HTERT RPE-1 (cell line): ENCODE measurements around the gene PHRF1.
"Not testable (repeated sequence)": the region's sequence is repeated elsewhere in the genome, so short reads cannot be mapped to it uniquely, and the experiment has no call there.

Source experiments
- in situ Hi-C: fragments of 300-500 bp; cut with MboI; formaldehyde crosslinking; loops from 4 replicates; pipeline ENCODE4 v1.14.3; 2020; ENCODE audit warnings: low sequenced_read_pairs

Gene PHRF1

GRCh38 chr11:573146-573759 is 3.0 kb upstream of the PHRF1 start:
- in situ Hi-C loops: no loop called here

GRCh38 chr11:574031-574570 is 2.2 kb upstream of the PHRF1 start:
- in situ Hi-C loops: not testable (repeated sequence)

GRCh38 chr11:574632-575312 is 1.5 kb upstream of the PHRF1 start:
- in situ Hi-C loops: no loop called here

- in situ Hi-C loops: no loop called here
Measured at GRCh38 chr11:575313-575995, 816 bp upstream of the PHRF1 start.

GRCh38 chr11:576811-577610 is 741 bp downstream of the PHRF1 start:
- in situ Hi-C loops: no loop called here

- in situ Hi-C loops: no loop called here
Measured at GRCh38 chr11:577611-577894, 1.3 kb downstream of the PHRF1 start.

GRCh38 chr11:578276-579035 is 2.2 kb downstream of the PHRF1 start:
- in situ Hi-C loops: no loop called here

GRCh38 chr11:579830-580601 is 3.7 kb downstream of the PHRF1 start:
- in situ Hi-C loops: no loop called here

GRCh38 chr11:581342-581741 is 5.1 kb downstream of the PHRF1 start:
- in situ Hi-C loops: no loop called here

- in situ Hi-C loops: no loop called here
Measured at GRCh38 chr11:581752-582151, 5.5 kb downstream of the PHRF1 start.

- in situ Hi-C loops: no loop called here
Measured at GRCh38 chr11:584287-584686, 8.0 kb downstream of the PHRF1 start.

GRCh38 chr11:586376-587316 is 10.4 kb downstream of the PHRF1 start:
- in situ Hi-C loops: no loop called here

- in situ Hi-C loops: no loop called here
Measured at GRCh38 chr11:587546-587945, 11.3 kb downstream of the PHRF1 start.

GRCh38 chr11:587978-588380 is 11.7 kb downstream of the PHRF1 start:
- in situ Hi-C loops: no loop called here

- in situ Hi-C loops: no loop called here
Measured at GRCh38 chr11:589798-590197, 13.5 kb downstream of the PHRF1 start.

- in situ Hi-C loops: no loop called here
Measured at GRCh38 chr11:590997-591396, 14.7 kb downstream of the PHRF1 start.

GRCh38 chr11:592501-592900 is 16.2 kb downstream of the PHRF1 start:
- in situ Hi-C loops: no loop called here

- in situ Hi-C loops: no loop called here
Measured at GRCh38 chr11:592918-593317, 16.6 kb downstream of the PHRF1 start.

GRCh38 chr11:593347-593746 is 17.1 kb downstream of the PHRF1 start:
- in situ Hi-C loops: no loop called here
